Activated B cell treated with CpG ODN at 0.5 μM for 24 hours (primary cell): ENCODE results near the gene ABCG1. TPM values are rescaled to one million over a fixed set of nuclear protein-coding genes. Genes with fewer than 3 reads are reported as not detected.

Experiments
- ATAC-seq: fragments of 200-7000 bp; cut with Tn5 transposase; one replicate; pipeline ENCODE4 v1.10.0; 2021; ENCODE audit warnings: low read depth, mild to moderate bottlenecking, moderate library complexity
- CTCF ChIA-PET: fragments of 350-600 bp; sonication (Branson Sonifier 250); formaldehyde crosslinking; loops from one replicate; lab custom pipeline; 2021; ENCODE audit warnings: antibody characterized with exemption; lab: Charles Lee
- POLR2A ChIA-PET: fragments of 350-600 bp; sonication (Branson Sonifier 250); formaldehyde crosslinking; loops from one replicate; lab custom pipeline; 2021; ENCODE audit warnings: antibody characterized with exemption; lab: Charles Lee
- DNase-seq: peaks from one replicate; pipeline ENCODE4 v3.0.0; 2022
- H3K27ac Mint-ChIP-seq: one replicate; pipeline ENCODE4 v1.8.0; 2020; ENCODE audit warnings: mixed read lengths
- H3K27me3 Mint-ChIP-seq: one replicate; pipeline ENCODE4 v1.8.0; 2021; ENCODE audit warnings: mixed read lengths
- H3K36me3 Mint-ChIP-seq: one replicate; pipeline ENCODE4 v1.8.0; 2021; ENCODE audit warnings: low read depth, mixed read lengths
- H3K4me1 Mint-ChIP-seq: one replicate; pipeline ENCODE4 v1.8.0; 2021; ENCODE audit warnings: mixed read lengths
- H3K4me3 Mint-ChIP-seq: one replicate; pipeline ENCODE4 v1.8.0; 2020; ENCODE audit warnings: mild to moderate bottlenecking, mixed read lengths
- H3K9me3 Mint-ChIP-seq: one replicate; pipeline ENCODE4 v1.8.0; 2020; ENCODE audit warnings: mixed read lengths
- CTCF ChIP-seq: fragments of 200-600 bp; IDR thresholded peaks from one replicate; pipeline ENCODE4 v1.8.0; 2022; ENCODE audit warnings: antibody characterized with exemption, mild to moderate bottlenecking
- intact Hi-C: fragments of 100-400 bp; cut with micrococcal nuclease; formaldehyde crosslinking; loops from one replicate; pipeline ENCODE4 v1.15.1; 2024
- total RNA-seq: library from RNA; stranded (reverse); gene quantifications from 2 replicates; pipeline ENCODE4 v1.2.3, GENCODE V29; 2022

The ABCG1 gene
- total RNA-seq, 1 donor from 2014 or later, result 3.4 TPM

- no peak overlapping the region for H3K27ac Mint-ChIP-seq
- no peak overlapping the region for H3K4me3 Mint-ChIP-seq
- no peaks in the 10 kb centered on the region for H3K9me3 Mint-ChIP-seq
- no peaks in the 10 kb centered on the region for H3K27me3 Mint-ChIP-seq
- peaks cover 65% of the 10 kb centered on the region for H3K4me1 Mint-ChIP-seq
- H3K36me3 Mint-ChIP-seq, result peaks cover 4% of the 10 kb centered on the region
- no peak for TF ChIP-seq CTCF
- ATAC-seq, result no peak
- POLR2A ChIA-PET, result no interaction called here
- CTCF ChIA-PET, result interaction anchor here (1.1 to 1.4 kb wide), 2 partner anchors 9 to 15 kb away, joined by 3 to 4 read pairs; no protein-coding TSS in a partner anchor
- intact Hi-C loops, result no loop called here
- DNase-seq, result no peak
Observed at GRCh38 chr21:42253466-42253865, 34.5 kb downstream of the ABCG1 start.

- ChIA-PET CTCF (interaction anchor here (1.1 to 3.9 kb wide), 4 partner anchors 9 to 137 kb away, joined by 3 to 18 read pairs (median 3); no protein-coding TSS in a partner anchor), POLR2A (no interaction called here)
- H3K9me3 Mint-ChIP-seq, result no peaks in the 10 kb centered on the region
- ATAC-seq (no peak), DNase-seq (no peak)
- peaks cover 5% of the 10 kb centered on the region for H3K36me3 Mint-ChIP-seq
- no peaks in the 10 kb centered on the region for H3K27me3 Mint-ChIP-seq
- no peak overlapping the region for H3K4me3 Mint-ChIP-seq
- intact Hi-C loops, result no loop called here
- no peak overlapping the region for H3K27ac Mint-ChIP-seq
- H3K4me1 Mint-ChIP-seq, result peaks cover 67% of the 10 kb centered on the region
- TF ChIP-seq CTCF, result no peak
Observed at GRCh38 chr21:42254083-42254482, 35.1 kb downstream of the ABCG1 start.

- Mint-ChIP-seq H3K4me1 (peaks cover 60% of the 10 kb centered on the region), H3K4me3 (no peak overlapping the region), H3K27me3 (no peaks in the 10 kb centered on the region), H3K36me3 (peaks cover 5% of the 10 kb centered on the region), H3K9me3 (no peaks in the 10 kb centered on the region), H3K27ac (peak overlapping the region; percentile 12)
- intact Hi-C loops, result loop anchor here (5.0 kb wide), 1 partner anchor 438 kb away; no protein-coding TSS in a partner anchor
- DNase-seq (no peak), ATAC-seq (peak; percentile 57)
- CTCF ChIA-PET, result interaction anchor here (1.1 to 3.9 kb wide), 5 partner anchors 8 to 138 kb away, joined by 3 to 18 read pairs (median 3); no protein-coding TSS in a partner anchor
- POLR2A ChIA-PET, result interaction anchor here (0.7 kb wide), 1 partner anchor 83 kb away, joined by 3 read pairs; no protein-coding TSS in a partner anchor
- no peak for TF ChIP-seq CTCF
Observed at GRCh38 chr21:42254651-42255601, 36.0 kb downstream of the ABCG1 start.

- POLR2A ChIA-PET, result interaction anchor here (0.7 kb wide), 1 partner anchor 84 kb away, joined by 3 read pairs; no protein-coding TSS in a partner anchor
- DNase-seq (no peak), ATAC-seq (no peak)
- intact Hi-C loops, result loop anchor here (5.0 kb wide), 1 partner anchor 439 kb away; no protein-coding TSS in a partner anchor
- Mint-ChIP-seq H3K9me3 (no peaks in the 10 kb centered on the region), H3K4me1 (peaks cover 51% of the 10 kb centered on the region), H3K4me3 (no peak overlapping the region), H3K27ac (no peak overlapping the region), H3K36me3 (peaks cover 7% of the 10 kb centered on the region), H3K27me3 (no peaks in the 10 kb centered on the region)
- no peak for TF ChIP-seq CTCF
- CTCF ChIA-PET, result interaction anchor here (1.1 to 3.9 kb wide), 3 partner anchors 17 to 110 kb away, joined by 5 to 18 read pairs (median 5); no protein-coding TSS in a partner anchor
Observed at GRCh38 chr21:42255825-42256224, 36.9 kb downstream of the ABCG1 start.
